Mesenchymal stem cell (in vitro differentiated cells and primary cell): ENCODE results near the gene SLC39A13.
A peak's percentile ranks its signal among the peaks of the same experiment; 100 is the strongest.

Source experiments
- DNase-seq: peaks from one replicate; pipeline ENCODE4 v3.0.0-alpha.2; 2013
- H2AFZ ChIP-seq: one replicate; pipeline ENCODE4 v1.6.1; 2013; ENCODE audit warnings: low read depth, mild to moderate bottlenecking, control low read depth, inconsistent platforms, low read length, moderate library complexity
- H2AK5ac ChIP-seq: 2 replicates; pipeline ENCODE4 v1.6.1; 2013; ENCODE audit warnings: low read length, moderate library complexity, mild to moderate bottlenecking, inconsistent platforms; ENCODE audit not compliant: severe bottlenecking
- H2BK120ac ChIP-seq: one replicate; pipeline ENCODE4 v1.6.1; 2013; ENCODE audit warnings: low read depth, mild to moderate bottlenecking, inconsistent platforms, low read length, moderate library complexity
- H2BK12ac ChIP-seq, 2 experiments: one replicate each; pipeline ENCODE4 v1.6.1; 2013; ENCODE audit warnings: inconsistent platforms in 2 of 2, low read length in 2 of 2, mild to moderate bottlenecking in 2 of 2, moderate library complexity in 2 of 2, control low read depth in 1 of 2
- H2BK15ac ChIP-seq: one replicate; pipeline ENCODE4 v1.6.1; 2013; ENCODE audit warnings: mild to moderate bottlenecking, low read depth, inconsistent platforms; ENCODE audit not compliant: poor library complexity, severe bottlenecking
- H2BK5ac ChIP-seq: 2 replicates; pipeline ENCODE4 v1.6.1; 2013; ENCODE audit warnings: low read depth, mild to moderate bottlenecking, low read length, control low read depth, inconsistent platforms; ENCODE audit not compliant: poor library complexity, severe bottlenecking
- H3K14ac ChIP-seq, 2 experiments: one replicate each; pipeline ENCODE4 v1.6.1; 2013; ENCODE audit warnings: inconsistent platforms in 2 of 2, low read length in 2 of 2, control low read depth in 1 of 2, mild to moderate bottlenecking in 1 of 2, moderate library complexity in 1 of 2
- H3K18ac ChIP-seq, 2 experiments: one replicate each; pipeline ENCODE4 v1.6.1; 2013; ENCODE audit warnings: inconsistent platforms in 2 of 2, low read length in 2 of 2, control low read depth in 1 of 2, low read depth in 1 of 2, mild to moderate bottlenecking in 1 of 2
- H3K23ac ChIP-seq, 2 experiments: one replicate each; pipeline ENCODE4 v1.6.1; 2013; ENCODE audit warnings: inconsistent platforms in 2 of 2, low read length in 2 of 2, mild to moderate bottlenecking in 2 of 2, moderate library complexity in 2 of 2, control low read depth in 1 of 2
- H3K27ac ChIP-seq: 2 replicates; pipeline ENCODE4 v1.5.1; 2013; ENCODE audit warnings: mild to moderate bottlenecking, moderate library complexity, low read length, control low read depth, inconsistent platforms; ENCODE audit not compliant: poor library complexity, severe bottlenecking
- H3K27me3 ChIP-seq, 2 experiments: 2 replicates each; pipeline versions ENCODE4 v1.6.1 to v1.7.0; 2013; ENCODE audit warnings: low read length in 2 of 2, mild to moderate bottlenecking in 2 of 2, moderate library complexity in 2 of 2, control low read depth in 1 of 2, inconsistent platforms in 1 of 2; ENCODE audit not compliant: control insufficient read depth in 1 of 2, insufficient read depth in 1 of 2
- H3K36me3 ChIP-seq, 2 experiments: 2 replicates each; pipeline versions ENCODE4 v1.6.1 to v1.7.0; 2013; ENCODE audit warnings: low read length in 2 of 2, control low read depth in 1 of 2, inconsistent platforms in 1 of 2, low read depth in 1 of 2, mild to moderate bottlenecking in 1 of 2; ENCODE audit not compliant: insufficient read depth in 2 of 2, control insufficient read depth in 1 of 2
- H3K4ac ChIP-seq, 2 experiments: one replicate each; pipeline ENCODE4 v1.6.1; 2013; ENCODE audit warnings: inconsistent platforms in 2 of 2, low read length in 2 of 2, mild to moderate bottlenecking in 2 of 2, moderate library complexity in 2 of 2, control low read depth in 1 of 2, low read depth in 1 of 2
- H3K4me1 ChIP-seq: 2 replicates; pipeline ENCODE4 v1.6.1; 2013; ENCODE audit warnings: low read depth, low read length, control low read depth; ENCODE audit not compliant: control insufficient read depth, insufficient read depth
- H3K4me2 ChIP-seq: 2 replicates; pipeline ENCODE4 v1.6.1; 2013; ENCODE audit warnings: low read length, mild to moderate bottlenecking, inconsistent platforms; ENCODE audit not compliant: poor library complexity, severe bottlenecking
- H3K4me3 ChIP-seq, 2 experiments: 2 replicates each; pipeline versions ENCODE4 v1.5.1 to v1.7.0; 2013; ENCODE audit warnings: low read length in 2 of 2, mild to moderate bottlenecking in 2 of 2, control low read depth in 1 of 2, low read depth in 1 of 2; ENCODE audit not compliant: insufficient read depth in 1 of 2
- H3K79me1 ChIP-seq: replicated peaks from 2 replicates; pipeline ENCODE4 v1.6.1; 2013; ENCODE audit warnings: mild to moderate bottlenecking, control low read depth, low read length, inconsistent platforms; ENCODE audit not compliant: poor library complexity, severe bottlenecking
- H3K9ac ChIP-seq: 2 replicates; pipeline ENCODE4 v1.7.0; 2013; ENCODE audit warnings: mild to moderate bottlenecking, low read length, moderate library complexity
- H3K9me3 ChIP-seq: 2 replicates; pipeline ENCODE4 v1.7.0; 2013; ENCODE audit warnings: mild to moderate bottlenecking, low read length; ENCODE audit not compliant: control insufficient read depth
- H4K8ac ChIP-seq: one replicate; pipeline ENCODE4 v1.6.1; 2013; ENCODE audit warnings: inconsistent platforms, mild to moderate bottlenecking, low read length, moderate library complexity
- H4K91ac ChIP-seq: one replicate; pipeline ENCODE4 v1.6.1; 2013; ENCODE audit warnings: mild to moderate bottlenecking, low read length, inconsistent platforms
- WGBS: methylation state at CpG from one replicate; pipeline ENCODE4 v1.1.7; 2013; ENCODE audit warnings: mixed read lengths; 5-methylcytosine and 5-hydroxymethylcytosine counted together

The SLC39A13 gene

GRCh38 chr11:47392546-47393162, 15.7 kb upstream of the SLC39A13 start:
- Histone ChIP-seq H2BK15ac (peak overlapping the region; percentile 64), H3K18ac (peak overlapping the region; percentile 14 to 29), H4K91ac (peak overlapping the region; percentile 78), H2BK120ac (peak overlapping the region; percentile 15), H2AK5ac (peak overlapping the region; percentile 15), H3K9me3 (no peaks in the 10 kb centered on the region), H3K4ac (no peak overlapping the region), H3K4me2 (no peak overlapping the region), H3K4me3 (no peak overlapping the region), H2BK12ac (peak overlapping the region; percentile 31 to 35), H4K8ac (peak overlapping the region; percentile 52), H3K27ac (no peak overlapping the region), H3K23ac (no peak overlapping the region), H3K4me1 (peaks cover 32% of the 10 kb centered on the region), H3K14ac (no peak overlapping the region), H3K9ac (no peak overlapping the region), H3K27me3 (no peaks in the 10 kb centered on the region), H3K79me1 (no peaks in the 10 kb centered on the region), H2BK5ac (no peak overlapping the region), H2AFZ (no peak overlapping the region), H3K36me3 (no peaks in the 10 kb centered on the region)
- 96% methylated on average over 13 of the region's 14 CpGs for WGBS
- DNase-seq = no peak

GRCh38 chr11:47393163-47394049, 15.0 kb upstream of the SLC39A13 start:
- peak overlapping the region; percentile 57 for H3K9ac ChIP-seq
- H3K79me1 ChIP-seq = no peaks in the 10 kb centered on the region
- H3K4me3 ChIP-seq = peak overlapping the region in 1 of 2 experiments; percentile 16
- H3K9me3 ChIP-seq = no peaks in the 10 kb centered on the region
- no peaks in the 10 kb centered on the region for H3K27me3 ChIP-seq
- peak; percentile 82 for DNase-seq
- H2BK12ac ChIP-seq = peak overlapping the region; percentile 42 to 66
- H2BK120ac ChIP-seq = peak overlapping the region; percentile 15
- WGBS = 71% methylated on average over 20 of the region's 20 CpGs
- H3K23ac ChIP-seq = no peak overlapping the region
- H2AK5ac ChIP-seq = peak overlapping the region; percentile 37
- peak overlapping the region; percentile 72 for H4K91ac ChIP-seq
- H3K14ac ChIP-seq = peak overlapping the region in 1 of 2 experiments; percentile 21
- no peak overlapping the region for H3K4me2 ChIP-seq
- peak overlapping the region; percentile 53 for H2BK15ac ChIP-seq
- H4K8ac ChIP-seq = peak overlapping the region; percentile 88
- H3K18ac ChIP-seq = peak overlapping the region; percentile 68 to 90
- peak overlapping the region; percentile 70 to 75 for H3K4ac ChIP-seq
- peak overlapping the region; percentile 80 for H2AFZ ChIP-seq
- peaks cover 32% of the 10 kb centered on the region for H3K4me1 ChIP-seq
- H3K27ac ChIP-seq = peak overlapping the region; percentile 29
- H3K36me3 ChIP-seq = no peaks in the 10 kb centered on the region
- H2BK5ac ChIP-seq = no peak overlapping the region

- H3K9me3 ChIP-seq = no peaks in the 10 kb centered on the region
- H3K4me1 ChIP-seq = peaks cover 36% of the 10 kb centered on the region
- H3K9ac ChIP-seq = no peak overlapping the region
- H2BK120ac ChIP-seq = no peak overlapping the region
- no peak overlapping the region for H3K23ac ChIP-seq
- H4K91ac ChIP-seq = peak overlapping the region; percentile 72
- H3K4ac ChIP-seq = peak overlapping the region; percentile 58 to 69
- no peak for DNase-seq
- peak overlapping the region; percentile 42 to 66 for H2BK12ac ChIP-seq
- no peaks in the 10 kb centered on the region for H3K79me1 ChIP-seq
- H3K36me3 ChIP-seq = no peaks in the 10 kb centered on the region
- WGBS = 99% methylated on average over 9 of the region's 9 CpGs
- H2BK5ac ChIP-seq = no peak overlapping the region
- no peak overlapping the region for H2AFZ ChIP-seq
- H3K4me3 ChIP-seq = peak overlapping the region in 1 of 2 experiments; percentile 16
- H3K4me2 ChIP-seq = no peak overlapping the region
- no peaks in the 10 kb centered on the region for H3K27me3 ChIP-seq
- H3K27ac ChIP-seq = no peak overlapping the region
- H4K8ac ChIP-seq = peak overlapping the region; percentile 88
- peak overlapping the region; percentile 37 for H2AK5ac ChIP-seq
- no peak overlapping the region for H2BK15ac ChIP-seq
- peak overlapping the region in 1 of 2 experiments; percentile 90 for H3K18ac ChIP-seq
- no peak overlapping the region for H3K14ac ChIP-seq
Measured at GRCh38 chr11:47394050-47394321, 14.4 kb upstream of the SLC39A13 start.
